ENCODE data around the gene LASP1NB.
A peak's percentile ranks its signal among the peaks of the same experiment; 100 is the strongest.

Gene LASP1NB

GRCh38 chr17:38914741-38915638 is 10.4 kb upstream of the LASP1NB start (continued):
- no peak for TF ChIP-seq ZNF674 (CRISPR knock-in tag; IDR thresholded peaks at IDR 0.05; ENCODE audit: low read depth)
- TF ChIP-seq ZNF337 (CRISPR knock-in tag; IDR thresholded peaks at IDR 0.05; ENCODE audit: borderline replicate concordance, low read depth), result no peak
- no peak for TF ChIP-seq GPBP1L1 (CRISPR knock-in tag; IDR thresholded peaks at IDR 0.05)
- no peak for TF ChIP-seq CREB3 (CRISPR knock-in tag; IDR thresholded peaks at IDR 0.05)
- peak; percentile 60; the same call in 1 of the 2 replicates for TF ChIP-seq ZNF121 (CRISPR knock-in tag; IDR thresholded peaks at IDR 0.05)
- TF ChIP-seq ELF4 (CRISPR knock-in tag; IDR thresholded peaks at IDR 0.05; ENCODE audit: borderline replicate concordance), result no peak
- TF ChIP-seq KLF13 (CRISPR knock-in tag; IDR thresholded peaks at IDR 0.05), result no peak
- TF ChIP-seq ZNF597 (CRISPR knock-in tag; IDR thresholded peaks at IDR 0.05), result no peak
- TF ChIP-seq CENPT (CRISPR knock-in tag; IDR thresholded peaks at IDR 0.05; ENCODE audit: low read depth), result no peak
- TF ChIP-seq CHD2 (IDR thresholded peaks at IDR 0.05; ENCODE audit: low read depth, low read length), result peak; percentile 38; the same call in 1 of the 2 replicates
- TF ChIP-seq ZFX (CRISPR knock-in tag; IDR thresholded peaks at IDR 0.05; ENCODE audit: low read depth), result peak; percentile 55
- TF ChIP-seq TEF (CRISPR knock-in tag; IDR thresholded peaks at IDR 0.05), result no peak
- TF ChIP-seq NR1H2 (CRISPR knock-in tag; IDR thresholded peaks at IDR 0.05; ENCODE audit: borderline replicate concordance, low read depth), result no peak
- no peak for TF ChIP-seq RORA (CRISPR knock-in tag; IDR thresholded peaks at IDR 0.05)
- TF ChIP-seq IKZF4 (CRISPR knock-in tag; IDR thresholded peaks at IDR 0.05; ENCODE audit: borderline replicate concordance, low read depth, not compliant biosample characterization), result no peak
- no peak; the same call in 1 of the 2 replicates for TF ChIP-seq ZNF788 (CRISPR knock-in tag; IDR thresholded peaks at IDR 0.05; ENCODE audit: borderline replicate concordance)
- TF ChIP-seq HNRNPL (IDR thresholded peaks at IDR 0.05; ENCODE audit: low read depth, low read length), result peak; percentile 96
- peak in 1 of 2 experiments; percentile 55; a peak in 1 of 4 replicates for TF ChIP-seq EP300 (IDR thresholded peaks at IDR 0.05; ENCODE audit: low read depth in 2 of 2, low read length in 2 of 2)
- no peak; the same call in 1 of the 2 replicates for TF ChIP-seq EP300 (CRISPR knock-in tag; IDR thresholded peaks at IDR 0.05; ENCODE audit: borderline replicate concordance)
- TF ChIP-seq NAIF1 (CRISPR knock-in tag; IDR thresholded peaks at IDR 0.05; ENCODE audit: borderline replicate concordance), result no peak
- TF ChIP-seq SRY (CRISPR knock-in tag; IDR thresholded peaks at IDR 0.05), result no peak
- no peak for TF ChIP-seq ARID3A (IDR thresholded peaks at IDR 0.05; ENCODE audit: low read depth, low read length)

Data from HepG2 (cell line).